ENCODE measurements around the gene AIG1. TPM values are rescaled to one million over a fixed set of nuclear protein-coding genes. Genes with fewer than 3 reads are reported as not detected.

The AIG1 gene
- total RNA-seq, 2 experiments from 2014 or later, result 26.1 to 28.0 TPM

GRCh38 chr6:143321491-143322086, 260.9 kb downstream of the AIG1 start:
- no peak overlapping the region for H3K4me3 Mint-ChIP-seq
- no peak overlapping the region for H3K27ac Mint-ChIP-seq
- intact Hi-C loops (cut with micrococcal nuclease), result no loop called here
- H3K9me3 Mint-ChIP-seq, result peaks cover 14% of the 10 kb centered on the region
- no peak for DNase-seq
- no peaks in the 10 kb centered on the region for H3K27me3 Mint-ChIP-seq (ENCODE audit: low read depth)
- CTCF ChIA-PET, result no interaction called here
- H3K36me3 Mint-ChIP-seq (ENCODE audit: low read depth), result no peaks in the 10 kb centered on the region
- no peaks in the 10 kb centered on the region for H3K4me1 Mint-ChIP-seq (ENCODE audit: low read depth)

- Mint-ChIP-seq H3K4me3 (no peak overlapping the region), H3K4me1 (ENCODE audit: low read depth) (no peaks in the 10 kb centered on the region), H3K27ac (no peak overlapping the region), H3K9me3 (peaks cover 12% of the 10 kb centered on the region), H3K36me3 (ENCODE audit: low read depth) (no peaks in the 10 kb centered on the region), H3K27me3 (ENCODE audit: low read depth) (no peaks in the 10 kb centered on the region)
- DNase-seq, result no peak
- intact Hi-C loops (cut with micrococcal nuclease), result no loop called here
- CTCF ChIA-PET, result interaction anchor here (0.8 kb wide), 1 partner anchor 11 kb away, joined by 3 read pairs; no protein-coding TSS in a partner anchor
These were observed 261.7 kb downstream of the AIG1 start for GRCh38 chr6:143322386-143322785.

- intact Hi-C loops (cut with micrococcal nuclease), result no loop called here
- CTCF ChIA-PET, result no interaction called here
- H3K36me3 Mint-ChIP-seq (ENCODE audit: low read depth), result no peaks in the 10 kb centered on the region
- H3K9me3 Mint-ChIP-seq, result peaks cover 4% of the 10 kb centered on the region
- H3K4me3 Mint-ChIP-seq, result no peak overlapping the region
- no peaks in the 10 kb centered on the region for H3K27me3 Mint-ChIP-seq (ENCODE audit: low read depth)
- no peak overlapping the region for H3K27ac Mint-ChIP-seq
- no peak for DNase-seq
- H3K4me1 Mint-ChIP-seq (ENCODE audit: low read depth), result no peaks in the 10 kb centered on the region
These were observed 263.2 kb downstream of the AIG1 start for GRCh38 chr6:143323729-143324470.

- no peak for DNase-seq
- no peak overlapping the region for H3K4me3 Mint-ChIP-seq
- no peaks in the 10 kb centered on the region for H3K27me3 Mint-ChIP-seq (ENCODE audit: low read depth)
- CTCF ChIA-PET, result no interaction called here
- no peaks in the 10 kb centered on the region for H3K9me3 Mint-ChIP-seq
- no peak overlapping the region for H3K27ac Mint-ChIP-seq
- no peaks in the 10 kb centered on the region for H3K36me3 Mint-ChIP-seq (ENCODE audit: low read depth)
- intact Hi-C loops (cut with micrococcal nuclease), result no loop called here
- H3K4me1 Mint-ChIP-seq (ENCODE audit: low read depth), result no peaks in the 10 kb centered on the region
These were observed 264.9 kb downstream of the AIG1 start for GRCh38 chr6:143325379-143326140.

- H3K9me3 Mint-ChIP-seq, result no peaks in the 10 kb centered on the region
- CTCF ChIA-PET, result no interaction called here
- no peaks in the 10 kb centered on the region for H3K27me3 Mint-ChIP-seq (ENCODE audit: low read depth)
- H3K36me3 Mint-ChIP-seq (ENCODE audit: low read depth), result no peaks in the 10 kb centered on the region
- H3K27ac Mint-ChIP-seq, result no peak overlapping the region
- no peaks in the 10 kb centered on the region for H3K4me1 Mint-ChIP-seq (ENCODE audit: low read depth)
- H3K4me3 Mint-ChIP-seq, result no peak overlapping the region
- DNase-seq, result no peak
- intact Hi-C loops (cut with micrococcal nuclease), result no loop called here
These were observed 268.2 kb downstream of the AIG1 start for GRCh38 chr6:143328876-143329275.

- Mint-ChIP-seq H3K9me3 (no peaks in the 10 kb centered on the region), H3K4me3 (no peak overlapping the region), H3K27me3 (ENCODE audit: low read depth) (no peaks in the 10 kb centered on the region), H3K4me1 (ENCODE audit: low read depth) (no peaks in the 10 kb centered on the region), H3K27ac (no peak overlapping the region), H3K36me3 (ENCODE audit: low read depth) (peaks cover 4% of the 10 kb centered on the region)
- intact Hi-C loops (cut with micrococcal nuclease), result no loop called here
- no peak for DNase-seq
- CTCF ChIA-PET, result no interaction called here
These were observed 268.6 kb downstream of the AIG1 start for GRCh38 chr6:143329323-143329722.

- Mint-ChIP-seq H3K27me3 (ENCODE audit: low read depth) (no peaks in the 10 kb centered on the region), H3K36me3 (ENCODE audit: low read depth) (peaks cover 7% of the 10 kb centered on the region), H3K27ac (no peak overlapping the region), H3K9me3 (no peaks in the 10 kb centered on the region), H3K4me1 (ENCODE audit: low read depth) (peaks cover under 1% of the 10 kb centered on the region), H3K4me3 (no peak overlapping the region)
- no peak for DNase-seq
- CTCF ChIA-PET, result no interaction called here
- intact Hi-C loops (cut with micrococcal nuclease), result no loop called here
These were observed 270.7 kb downstream of the AIG1 start for GRCh38 chr6:143331362-143331761.

- H3K4me1 Mint-ChIP-seq (ENCODE audit: low read depth), result peaks cover 4% of the 10 kb centered on the region
- DNase-seq, result no peak
- no peaks in the 10 kb centered on the region for H3K9me3 Mint-ChIP-seq
- intact Hi-C loops (cut with micrococcal nuclease), result no loop called here
- H3K27ac Mint-ChIP-seq, result no peak overlapping the region
- CTCF ChIA-PET, result interaction anchor here (0.9 kb wide), 1 partner anchor 9 kb away, joined by 3 read pairs; no protein-coding TSS in a partner anchor
- H3K4me3 Mint-ChIP-seq, result no peak overlapping the region
- peaks cover 7% of the 10 kb centered on the region for H3K36me3 Mint-ChIP-seq (ENCODE audit: low read depth)
- no peaks in the 10 kb centered on the region for H3K27me3 Mint-ChIP-seq (ENCODE audit: low read depth)
These were observed 271.6 kb downstream of the AIG1 start for GRCh38 chr6:143332153-143332845.

- Mint-ChIP-seq H3K27me3 (ENCODE audit: low read depth) (no peaks in the 10 kb centered on the region), H3K4me3 (no peak overlapping the region), H3K27ac (no peak overlapping the region), H3K4me1 (ENCODE audit: low read depth) (peaks cover 4% of the 10 kb centered on the region), H3K9me3 (no peaks in the 10 kb centered on the region), H3K36me3 (ENCODE audit: low read depth) (peaks cover 7% of the 10 kb centered on the region)
- DNase-seq, result no peak
- CTCF ChIA-PET, result interaction anchor here (0.9 kb wide), 1 partner anchor 10 kb away, joined by 3 read pairs; no protein-coding TSS in a partner anchor
- intact Hi-C loops (cut with micrococcal nuclease), result no loop called here
These were observed 272.4 kb downstream of the AIG1 start for GRCh38 chr6:143333081-143333480.

- intact Hi-C loops (cut with micrococcal nuclease), result no loop called here
- peaks cover 7% of the 10 kb centered on the region for H3K36me3 Mint-ChIP-seq (ENCODE audit: low read depth)
- DNase-seq, result no peak
These were observed 273.2 kb downstream of the AIG1 start for GRCh38 chr6:143333749-143334520.

GRCh38 chr6:143335865-143336264, 275.2 kb downstream of the AIG1 start:
- no peaks in the 10 kb centered on the region for H3K27me3 Mint-ChIP-seq (ENCODE audit: low read depth)
- intact Hi-C loops (cut with micrococcal nuclease), result loop anchor here (5.0 kb wide), 1 partner anchor 644 kb away; no protein-coding TSS in a partner anchor
- peaks cover 7% of the 10 kb centered on the region for H3K36me3 Mint-ChIP-seq (ENCODE audit: low read depth)
- H3K4me3 Mint-ChIP-seq, result no peak overlapping the region
- CTCF ChIA-PET, result interaction anchor here (0.6 kb wide), 2 partner anchors 42 to 56 kb away, joined by 3 read pairs; no protein-coding TSS in a partner anchor
- peaks cover 4% of the 10 kb centered on the region for H3K4me1 Mint-ChIP-seq (ENCODE audit: low read depth)
- H3K9me3 Mint-ChIP-seq, result no peaks in the 10 kb centered on the region
- no peak for DNase-seq
- no peak overlapping the region for H3K27ac Mint-ChIP-seq

More at GRCh38 chr6:143333749-143334520, 273.2 kb downstream of the AIG1 start:
- H3K9me3 Mint-ChIP-seq, result no peaks in the 10 kb centered on the region
- H3K27ac Mint-ChIP-seq, result no peak overlapping the region
- H3K27me3 Mint-ChIP-seq (ENCODE audit: low read depth), result no peaks in the 10 kb centered on the region
- CTCF ChIA-PET, result no interaction called here
- H3K4me1 Mint-ChIP-seq (ENCODE audit: low read depth), result peaks cover 4% of the 10 kb centered on the region
- no peak overlapping the region for H3K4me3 Mint-ChIP-seq

Data from activated naive CD4-positive, alpha-beta T cell treated with anti-CD3 and anti-CD28 coated beads for 36 hours (primary cell).